H9 (cell line): ENCODE measurements around the gene LLCFC1. TPM values are rescaled to one million over a fixed set of nuclear protein-coding genes. Genes with fewer than 3 reads are reported as not detected.
A peak's percentile ranks its signal among the peaks of the same experiment; 100 is the strongest.

Experiments
- DNase-seq: peaks from one replicate; pipeline ENCODE4 v3.0.0-alpha.2; 2017
- H2AFZ ChIP-seq: one replicate; pipeline ENCODE4 v1.6.1; 2013; ENCODE audit warnings: mild to moderate bottlenecking, low read length, control low read depth, moderate library complexity
- H2AK5ac ChIP-seq: 2 replicates; pipeline ENCODE4 v1.6.1; 2013; ENCODE audit warnings: low read length, control low read depth, mixed read lengths; ENCODE audit not compliant: insufficient read length
- H2BK120ac ChIP-seq: one replicate; pipeline ENCODE4 v1.6.1; 2013; ENCODE audit warnings: low read depth, mild to moderate bottlenecking, low read length, control low read depth, inconsistent platforms; ENCODE audit not compliant: poor library complexity, severe bottlenecking
- H2BK12ac ChIP-seq: 2 replicates; pipeline ENCODE4 v1.6.1; 2013; ENCODE audit warnings: low read length, control low read depth, mixed read lengths, low read depth; ENCODE audit not compliant: insufficient read length
- H2BK15ac ChIP-seq: 2 replicates; pipeline ENCODE4 v1.6.1; 2013; ENCODE audit warnings: low read depth, low read length, control low read depth
- H2BK20ac ChIP-seq: one replicate; pipeline ENCODE4 v1.6.1; 2013; ENCODE audit warnings: low read depth, mild to moderate bottlenecking, low read length, control low read depth, inconsistent platforms; ENCODE audit not compliant: poor library complexity, severe bottlenecking
- H2BK5ac ChIP-seq: 2 replicates; pipeline ENCODE4 v1.6.1; 2013; ENCODE audit warnings: low read length, control low read depth, mixed read lengths; ENCODE audit not compliant: insufficient read length
- H3K14ac ChIP-seq: 2 replicates; pipeline ENCODE4 v1.6.1; 2013; ENCODE audit warnings: low read length, control low read depth; ENCODE audit not compliant: insufficient read depth
- H3K18ac ChIP-seq: 2 replicates; pipeline ENCODE4 v1.6.1; 2013; ENCODE audit warnings: low read depth, mild to moderate bottlenecking, mixed read lengths, low read length, control low read depth; ENCODE audit not compliant: insufficient read length
- H3K23ac ChIP-seq: 2 replicates; pipeline ENCODE4 v1.6.1; 2013; ENCODE audit warnings: low read length, control low read depth, mixed read lengths, low read depth; ENCODE audit not compliant: insufficient read length
- H3K23me2 ChIP-seq: 2 replicates; pipeline ENCODE4 v1.6.1; 2013; ENCODE audit warnings: low read depth, mild to moderate bottlenecking, mixed read lengths, low read length, control low read depth; ENCODE audit not compliant: insufficient read length, poor library complexity, severe bottlenecking
- H3K27ac ChIP-seq: 2 replicates; pipeline ENCODE4 v1.5.1; 2013; ENCODE audit warnings: low read length, control low read depth, mixed read lengths, low read depth; ENCODE audit not compliant: insufficient read length
- H3K27me3 ChIP-seq: 2 replicates; pipeline ENCODE4 v1.6.1; 2013; ENCODE audit warnings: low read length, control low read depth, inconsistent platforms; ENCODE audit not compliant: insufficient read depth
- H3K4ac ChIP-seq: 2 replicates; pipeline ENCODE4 v1.6.1; 2013; ENCODE audit warnings: low read depth, mild to moderate bottlenecking, control low read depth, inconsistent platforms, low read length, moderate library complexity
- H3K4me1 ChIP-seq: 2 replicates; pipeline ENCODE4 v1.6.1; 2013; ENCODE audit warnings: low read length, control low read depth, inconsistent platforms; ENCODE audit not compliant: insufficient read depth
- H3K4me2 ChIP-seq: 2 replicates; pipeline ENCODE4 v1.6.1; 2013; ENCODE audit warnings: low read length, control low read depth, mixed read lengths; ENCODE audit not compliant: insufficient read length, insufficient read depth
- H3K56ac ChIP-seq: 2 replicates; pipeline ENCODE4 v1.6.1; 2013; ENCODE audit warnings: low read depth, mild to moderate bottlenecking, mixed read lengths, low read length, control low read depth; ENCODE audit not compliant: insufficient read length
- H3K79me1 ChIP-seq: 2 replicates; pipeline ENCODE4 v1.6.1; 2013; ENCODE audit warnings: low read depth, mild to moderate bottlenecking, moderate library complexity, low read length, control low read depth, inconsistent platforms; ENCODE audit not compliant: insufficient read depth, poor library complexity, severe bottlenecking
- H3K79me2 ChIP-seq: 2 replicates; pipeline ENCODE4 v1.6.1; 2013; ENCODE audit warnings: low read length, control low read depth, inconsistent platforms; ENCODE audit not compliant: insufficient read depth
- H3K9ac ChIP-seq: 2 replicates; pipeline ENCODE4 v1.6.1; 2013; ENCODE audit warnings: low read length, control low read depth, mixed read lengths; ENCODE audit not compliant: insufficient read length; ENCODE audit errors: extremely low read depth
- H3K9me3 ChIP-seq: one replicate; pipeline ENCODE4 v1.6.1; 2013; ENCODE audit warnings: low read depth, low read length, inconsistent platforms; ENCODE audit not compliant: control insufficient read depth
- H3T11ph ChIP-seq: one replicate; pipeline ENCODE4 v1.6.1; 2013; ENCODE audit warnings: mild to moderate bottlenecking, low read length, control low read depth, inconsistent platforms
- H4K20me1 ChIP-seq: one replicate; pipeline ENCODE4 v1.6.1; 2013; ENCODE audit not compliant: control insufficient read depth, insufficient read length, insufficient read depth
- H4K5ac ChIP-seq: 2 replicates; pipeline ENCODE4 v1.6.1; 2013; ENCODE audit warnings: low read depth, mild to moderate bottlenecking, mixed read lengths, low read length, control low read depth; ENCODE audit not compliant: insufficient read length
- H4K8ac ChIP-seq: replicated peaks from 2 replicates; pipeline ENCODE4 v1.6.1; 2013; ENCODE audit warnings: low read length, control low read depth, mixed read lengths, low read depth; ENCODE audit not compliant: insufficient read length
- H4K91ac ChIP-seq: 2 replicates; pipeline ENCODE4 v1.6.1; 2013; ENCODE audit warnings: low read depth, mild to moderate bottlenecking, moderate library complexity, mixed read lengths, low read length, control low read depth; ENCODE audit not compliant: insufficient read length
- H3K27ac Mint-ChIP-seq, 3 experiments: 2 replicates in 2 of 3; 3 replicates in 1 of 3; pipeline ENCODE4 v1.8.0; 2020 to 2021; ENCODE audit warnings: mixed read lengths in 3 of 3, mild to moderate bottlenecking in 1 of 3, moderate library complexity in 1 of 3
- H3K27me3 Mint-ChIP-seq: 2 replicates; pipeline ENCODE4 v1.8.0; 2021; ENCODE audit warnings: low read depth, mild to moderate bottlenecking, moderate library complexity, mixed read lengths
- H3K36me3 Mint-ChIP-seq, 3 experiments: 2 replicates in 2 of 3; 3 replicates in 1 of 3; pipeline ENCODE4 v1.8.0; 2020 to 2021; ENCODE audit warnings: low read depth in 3 of 3, mixed read lengths in 3 of 3; ENCODE audit not compliant: insufficient read depth in 1 of 3
- H3K4me1 Mint-ChIP-seq, 2 experiments: 2 replicates each; pipeline ENCODE4 v1.8.0; 2020; ENCODE audit warnings: mixed read lengths in 2 of 2
- H3K4me3 Mint-ChIP-seq, 2 experiments: 2 replicates in 1 of 2; 3 replicates in 1 of 2; pipeline ENCODE4 v1.8.0; 2020 to 2021; ENCODE audit warnings: mild to moderate bottlenecking in 2 of 2, mixed read lengths in 2 of 2, moderate library complexity in 1 of 2
- H3K9me3 Mint-ChIP-seq, 2 experiments: 2 replicates in 1 of 2; 3 replicates in 1 of 2; pipeline ENCODE4 v1.8.0; 2020; ENCODE audit warnings: mild to moderate bottlenecking in 2 of 2, mixed read lengths in 2 of 2, moderate library complexity in 1 of 2
- CTCF ChIP-seq: fragments of 200-600 bp; sonication (generic); conservative IDR thresholded peaks from 3 replicates; pipeline ENCODE4 v1.8.0; 2021; ENCODE audit warnings: antibody characterized with exemption, mild to moderate bottlenecking
- WGBS: extraction: QIAGEN DNeasy Blood & Tissue Kit; methylation state at CpG from one replicate; pipeline ENCODE4 v1.1.7; 2013; ENCODE audit warnings: missing lambda C conversion rate, low lambda C conversion rate, mixed read lengths; ENCODE audit not compliant: insufficient read length; ENCODE audit errors: extremely low coverage; 5-methylcytosine and 5-hydroxymethylcytosine counted together
- total RNA-seq: library from RNA; stranded (reverse); gene quantifications from 2 replicates; pipeline ENCODE4 v1.2.1, GENCODE V29; 2021

Gene LLCFC1
- total RNA-seq, 1 experiment from 2014 or later = not detected

GRCh38 chr7:142889816-142890215, 49.5 kb upstream of the LLCFC1 start:
- Histone ChIP-seq H4K5ac (no peak overlapping the region), H2BK12ac (no peak overlapping the region), H3K4ac (no peak overlapping the region), H4K91ac (no peak overlapping the region), H3K56ac (no peak overlapping the region), H3K4me2 (no peak overlapping the region), H3K79me2 (no peaks in the 10 kb centered on the region; the same call in 1 of the 2 replicates), H3K4me1 (no peaks in the 10 kb centered on the region; the same call in 1 of the 2 replicates), H3K9me3 (no peaks in the 10 kb centered on the region), H3K27ac (no peak overlapping the region), H4K20me1 (peaks cover 2% of the 10 kb centered on the region), H4K8ac (no peak overlapping the region), H3K27me3 (no peaks in the 10 kb centered on the region), H3K23ac (no peak overlapping the region), H3K23me2 (peaks cover 3% of the 10 kb centered on the region), H2AFZ (no peak overlapping the region), H3K18ac (no peak overlapping the region), H3K79me1 (no peaks in the 10 kb centered on the region), H2BK15ac (no peak overlapping the region), H2BK20ac (no peak overlapping the region), H2AK5ac (no peak overlapping the region), H3K9ac (no peak overlapping the region), H3K14ac (no peak overlapping the region), H2BK5ac (no peak overlapping the region), H3T11ph (no peak overlapping the region), H2BK120ac (no peak overlapping the region)
- H3K36me3 Mint-ChIP-seq = peaks cover 0 to 2% (median 0%) of the 10 kb centered on the region in 3 experiments; a peak in 2 of 7 replicates
- peaks cover 4% of the 10 kb centered on the region for H3K27me3 Mint-ChIP-seq
- H3K4me1 Mint-ChIP-seq = peaks cover 11 to 15% of the 10 kb centered on the region in 2 experiments
- H3K4me3 Mint-ChIP-seq = no peak overlapping the region
- DNase-seq = peak; percentile 14
- no peak overlapping the region for H3K27ac Mint-ChIP-seq
- H3K9me3 Mint-ChIP-seq = peaks cover 3 to 8% of the 10 kb centered on the region in 2 experiments; a peak in 3 of 5 replicates
- no peak for TF ChIP-seq CTCF
- WGBS = no CpG with 5 or more reads among the region's 3 CpGs
